GM21723 (cell line): Measurements from ENCODE around the gene OR5AS1.
"Not testable (repeated sequence)": the region's sequence is repeated elsewhere in the genome, so short reads cannot be mapped to it uniquely, and the experiment has no call there.

Source experiments
- ATAC-seq: cut with Tn5 transposase; IDR thresholded peaks from one replicate; pipeline ENCODE4 v1.9.1; 2021; ENCODE audit warnings: mild to moderate bottlenecking, moderate library complexity; ENCODE audit not compliant: unreplicated experiment

OR5AS1 gene

GRCh38 chr11:56027354-56027753 is at the start of gene OR5AS1:
Gene OR5AS1, plus strand, starts transcription at chr11:56027654. Its CDS starts 2,765 bp downstream, at chr11:56030419.
- ATAC-seq = no peak

GRCh38 chr11:55994525-55994924 is 32.9 kb upstream of the OR5AS1 start, which contains the start of gene OR5F1:
Gene OR5F1, minus strand, starts transcription at chr11:55994625. Its CDS starts 0 bp downstream, at chr11:55994625.
- ATAC-seq = no peak

- ATAC-seq = no peak
Measured at GRCh38 chr11:56010716-56011115, 16.7 kb upstream of the OR5AS1 start.

GRCh38 chr11:56013805-56014204 is 13.6 kb upstream of the OR5AS1 start:
- ATAC-seq = no peak

- ATAC-seq = no peak
Measured at GRCh38 chr11:56045538-56045937, 18.1 kb downstream of the OR5AS1 start.

- no peak for ATAC-seq
Measured at GRCh38 chr11:56048480-56048879, 21.0 kb downstream of the OR5AS1 start.

- no peak for ATAC-seq
Measured at GRCh38 chr11:56049487-56049886, 22.0 kb downstream of the OR5AS1 start.

- ATAC-seq = not testable (repeated sequence)
Measured at GRCh38 chr11:56056366-56056765, 28.9 kb downstream of the OR5AS1 start.

- not testable (repeated sequence) for ATAC-seq
Measured at GRCh38 chr11:56057661-56058237, 30.3 kb downstream of the OR5AS1 start.

GRCh38 chr11:56058260-56058780 is 30.9 kb downstream of the OR5AS1 start:
- not testable (repeated sequence) for ATAC-seq

- ATAC-seq = no peak
Measured at GRCh38 chr11:56066980-56067379, 39.5 kb downstream of the OR5AS1 start.
